GM12875 (cell line): ENCODE measurements around the gene TUBGCP5.
A peak's percentile ranks its signal among the peaks of the same experiment; 100 is the strongest.
"Not testable (repeated sequence)": the region's sequence is repeated elsewhere in the genome, so short reads cannot be mapped to it uniquely, and the experiment has no call there.

Source experiments
- H3K4me3 ChIP-seq: one replicate; pipeline ENCODE4 v1.5.1; 2011; ENCODE audit warnings: low read depth, low read length, control low read depth
- TF ChIP-seq, protein P1 (sequence below): IDR thresholded peaks from 2 replicates; pipeline ENCODE4 v1.5.1; 2011; ENCODE audit warnings: low read depth, mild to moderate bottlenecking, control low read depth, inconsistent platforms, low read length, moderate library complexity, borderline replicate concordance; ENCODE audit not compliant: insufficient read depth

The TUBGCP5 gene

DNA sequence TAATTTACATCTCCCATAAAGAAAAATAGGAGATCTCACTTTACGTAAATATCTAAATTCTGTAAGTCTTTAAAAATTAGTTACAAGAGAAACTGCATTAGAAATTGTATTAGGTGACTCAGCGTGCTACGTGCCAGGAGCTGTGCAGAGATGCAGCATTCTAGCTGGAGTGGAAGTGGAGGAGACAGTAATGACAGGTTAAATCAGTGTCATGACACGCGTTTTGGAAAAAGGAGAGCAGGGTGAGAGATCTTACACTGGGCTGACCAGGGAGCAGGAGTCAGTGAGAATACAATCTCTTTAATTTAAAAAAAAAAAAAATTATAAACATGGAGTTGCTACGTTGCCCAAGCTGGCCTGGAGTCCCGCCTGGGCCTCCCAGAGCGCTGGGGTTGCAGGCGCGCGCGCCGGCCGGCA lies 635 bp downstream of the TUBGCP5 start:
- peak overlapping the region; percentile 89 for H3K4me3 ChIP-seq
- TF ChIP-seq, protein P1, sequence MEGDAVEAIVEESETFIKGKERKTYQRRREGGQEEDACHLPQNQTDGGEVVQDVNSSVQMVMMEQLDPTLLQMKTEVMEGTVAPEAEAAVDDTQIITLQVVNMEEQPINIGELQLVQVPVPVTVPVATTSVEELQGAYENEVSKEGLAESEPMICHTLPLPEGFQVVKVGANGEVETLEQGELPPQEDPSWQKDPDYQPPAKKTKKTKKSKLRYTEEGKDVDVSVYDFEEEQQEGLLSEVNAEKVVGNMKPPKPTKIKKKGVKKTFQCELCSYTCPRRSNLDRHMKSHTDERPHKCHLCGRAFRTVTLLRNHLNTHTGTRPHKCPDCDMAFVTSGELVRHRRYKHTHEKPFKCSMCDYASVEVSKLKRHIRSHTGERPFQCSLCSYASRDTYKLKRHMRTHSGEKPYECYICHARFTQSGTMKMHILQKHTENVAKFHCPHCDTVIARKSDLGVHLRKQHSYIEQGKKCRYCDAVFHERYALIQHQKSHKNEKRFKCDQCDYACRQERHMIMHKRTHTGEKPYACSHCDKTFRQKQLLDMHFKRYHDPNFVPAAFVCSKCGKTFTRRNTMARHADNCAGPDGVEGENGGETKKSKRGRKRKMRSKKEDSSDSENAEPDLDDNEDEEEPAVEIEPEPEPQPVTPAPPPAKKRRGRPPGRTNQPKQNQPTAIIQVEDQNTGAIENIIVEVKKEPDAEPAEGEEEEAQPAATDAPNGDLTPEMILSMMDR, result no peak

DNA sequence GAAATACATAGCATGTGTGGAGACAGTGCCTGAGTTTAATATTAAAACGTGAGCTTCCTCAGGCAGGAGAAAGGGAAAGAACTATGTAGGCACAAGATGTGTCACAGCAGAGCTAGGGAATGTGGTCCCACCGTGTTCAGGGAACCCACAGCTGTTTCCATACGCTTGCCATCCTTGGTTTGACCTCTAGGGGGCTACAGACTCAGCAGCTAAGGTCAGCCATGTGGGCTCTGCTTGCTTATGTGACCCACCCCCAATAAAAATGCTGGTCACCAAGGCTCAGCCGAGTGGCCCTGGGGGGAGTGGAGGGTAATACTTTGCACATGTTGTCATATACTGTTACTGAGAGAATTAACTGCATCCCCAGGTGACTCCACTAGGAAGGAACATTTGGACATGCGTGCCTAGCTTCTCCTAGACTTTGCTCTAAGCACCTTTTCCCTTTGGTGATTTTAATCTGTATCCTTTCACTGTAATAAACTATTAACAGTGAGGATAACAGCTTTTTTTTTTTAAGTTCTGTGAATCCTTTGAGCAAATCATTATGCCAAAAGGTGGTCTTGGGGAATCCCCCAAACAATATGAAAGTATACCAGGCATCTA lies 3.3 kb downstream of the TUBGCP5 start:
- H3K4me3 ChIP-seq, result no peak overlapping the region
- TF ChIP-seq, protein P1, result peak; percentile 89

DNA sequence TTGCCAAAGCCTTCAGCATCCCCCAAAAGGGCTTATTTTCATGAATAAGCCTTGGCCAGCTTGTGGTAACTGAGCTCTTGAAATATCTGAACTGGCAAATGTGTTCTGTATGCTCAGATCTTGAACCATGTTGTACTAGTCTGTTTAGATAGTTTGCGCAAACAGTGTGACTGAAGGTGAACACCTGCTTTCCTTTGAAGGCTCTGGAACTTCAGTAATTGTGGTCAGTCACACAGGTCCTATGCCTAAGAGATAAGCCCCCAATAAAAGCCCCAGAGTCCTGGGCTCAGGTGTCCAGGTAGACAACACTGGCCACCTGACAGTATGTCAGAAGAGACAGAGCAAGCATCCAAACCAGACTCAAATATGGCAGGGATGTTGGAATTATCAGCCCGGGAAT lies 5.4 kb downstream of the TUBGCP5 start:
- no peak overlapping the region for H3K4me3 ChIP-seq
- TF ChIP-seq, protein P1, result no peak

DNA sequence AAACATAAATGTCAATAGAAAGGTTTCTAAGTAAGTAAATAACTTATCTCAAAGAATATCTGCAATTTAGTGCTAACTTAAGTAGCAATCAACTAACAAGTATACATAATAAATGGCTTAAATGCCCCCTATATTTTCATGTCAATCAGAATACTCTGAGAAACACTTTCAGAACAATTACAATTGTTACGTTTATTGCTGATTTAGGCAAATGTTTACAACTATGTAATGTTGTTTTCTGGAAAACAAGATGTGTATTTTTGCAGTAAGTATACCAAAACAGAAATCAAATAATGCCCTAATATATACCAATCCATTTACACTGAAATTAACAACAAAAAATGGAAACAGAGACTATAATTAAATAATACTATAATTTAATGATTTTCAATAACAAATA lies 13.2 kb downstream of the TUBGCP5 start:
- TF ChIP-seq, protein P1, result no peak
- no peak overlapping the region for H3K4me3 ChIP-seq

DNA sequence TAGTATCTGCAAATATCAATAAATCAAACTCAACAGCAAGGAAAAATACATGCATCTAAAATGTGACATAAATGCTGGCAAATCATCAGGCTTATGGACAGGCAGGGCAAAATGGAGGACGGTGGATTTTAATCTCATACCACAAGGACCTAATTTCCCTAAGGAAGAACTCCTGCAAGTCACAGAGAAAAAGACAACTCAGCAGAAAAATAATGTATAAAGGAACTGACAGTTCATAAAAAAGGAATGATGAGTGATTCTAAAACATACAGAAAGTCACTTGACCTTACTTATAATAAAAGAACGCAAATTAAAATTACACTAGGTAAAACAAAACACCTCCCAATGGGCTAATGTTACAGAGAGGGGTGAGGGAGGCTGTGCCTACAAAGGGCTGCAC lies 17.2 kb downstream of the TUBGCP5 start:
- TF ChIP-seq, protein P1, result no peak
- no peak overlapping the region for H3K4me3 ChIP-seq

DNA sequence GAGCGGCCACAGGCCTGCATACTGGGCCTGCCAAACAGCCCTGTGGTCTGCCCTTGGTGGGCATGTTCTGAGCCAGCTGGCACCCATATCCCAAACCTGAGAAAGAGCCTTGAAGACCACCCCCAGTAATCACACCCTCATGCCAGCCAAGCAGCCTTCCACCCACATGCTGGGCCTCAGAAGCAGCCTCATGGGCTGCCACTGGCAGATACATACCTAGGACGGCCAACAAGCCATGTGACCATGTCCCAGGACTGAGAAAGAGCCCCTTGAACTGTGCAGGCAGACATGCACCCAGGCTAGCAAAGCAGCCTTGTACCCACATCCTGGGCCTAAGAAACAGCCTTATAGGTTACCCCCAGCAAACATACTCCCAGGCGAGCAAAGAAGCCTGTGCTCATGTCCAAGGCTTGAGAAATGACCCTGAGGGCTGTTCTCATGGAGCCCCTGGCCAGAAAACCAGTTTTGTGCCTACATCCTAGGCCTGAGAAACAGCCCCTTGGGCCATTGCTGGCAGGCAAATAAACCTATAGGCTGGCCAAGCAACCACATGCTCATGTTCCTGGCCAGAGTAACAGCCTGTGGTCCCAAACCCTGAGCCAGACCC lies 24.9 kb downstream of the TUBGCP5 start:
- no peak overlapping the region for H3K4me3 ChIP-seq
- TF ChIP-seq, protein P1, result no peak

DNA sequence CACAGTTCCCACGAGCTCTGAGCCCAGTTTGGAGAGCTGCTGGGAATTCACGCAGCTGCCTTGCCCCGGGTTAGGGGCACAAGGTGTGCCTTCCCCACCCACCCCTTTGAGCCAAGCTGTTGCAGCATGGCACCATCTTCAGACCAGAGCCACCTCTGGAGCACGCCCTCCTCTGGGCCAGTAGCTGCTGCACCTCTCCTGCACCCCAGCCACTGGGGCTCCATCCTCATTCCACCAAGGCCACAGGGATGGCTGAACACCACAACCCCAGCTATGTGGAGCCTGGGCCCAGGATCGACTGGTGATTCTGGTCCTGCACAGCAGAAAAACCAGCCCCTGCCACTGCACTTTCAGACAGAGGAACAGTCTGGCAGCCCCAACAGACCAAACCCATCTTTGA lies 25.7 kb downstream of the TUBGCP5 start:
- TF ChIP-seq, protein P1, result no peak
- H3K4me3 ChIP-seq, result no peak overlapping the region

DNA sequence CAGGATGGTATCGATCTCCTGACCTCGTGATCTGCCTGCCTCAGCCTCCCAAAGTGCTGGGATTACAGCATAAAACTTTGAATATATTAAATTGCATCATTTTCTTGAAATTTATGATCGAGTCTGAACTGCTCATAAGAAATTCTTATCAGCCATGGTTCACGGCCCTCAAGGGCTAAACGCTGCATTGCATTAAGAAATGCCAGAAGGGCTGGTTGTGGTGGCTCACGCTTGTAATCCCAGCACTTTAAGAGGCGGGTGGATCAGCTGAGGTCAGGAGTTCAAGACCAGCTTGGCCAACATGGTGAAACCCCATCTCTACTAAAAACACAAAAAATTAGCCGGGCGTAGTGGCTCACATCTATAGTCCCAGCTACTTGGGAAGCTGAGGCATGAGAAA lies 26.8 kb downstream of the TUBGCP5 start:
- not testable (repeated sequence) for H3K4me3 ChIP-seq
